ENCODE results near the gene PTPRO. TPM values are rescaled to one million over a fixed set of nuclear protein-coding genes. Genes with fewer than 3 reads are reported as not detected.

Gene PTPRO
- total RNA-seq, 4 donors from 2014 or later, result 0.26 to 0.81 (median 0.51) TPM

DNA sequence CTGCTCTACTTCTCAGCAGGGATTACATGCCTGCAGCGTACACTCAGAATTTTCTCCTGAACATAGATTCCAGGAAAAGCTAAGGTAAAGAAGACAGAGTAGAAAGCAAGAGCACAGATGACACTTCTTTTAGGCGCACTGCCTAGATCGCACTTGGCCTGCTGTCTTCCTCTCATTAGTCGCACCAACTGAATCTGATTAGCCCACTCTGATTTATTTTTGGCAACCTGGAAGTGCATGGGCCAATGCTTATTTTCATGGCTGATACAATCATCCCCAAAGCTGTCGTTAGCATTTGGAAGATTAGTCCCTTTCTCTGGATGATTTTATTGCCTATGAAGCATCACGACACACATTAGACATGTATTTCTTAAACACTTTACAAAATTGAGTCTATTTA lies 152.5 kb downstream of the PTPRO start:
- 79% methylated on average over 6 of the region's 6 CpGs for WGBS
- H3K27me3 ChIP-seq, result peaks cover 3% of the 10 kb centered on the region
- TF ChIP-seq, protein P1, sequence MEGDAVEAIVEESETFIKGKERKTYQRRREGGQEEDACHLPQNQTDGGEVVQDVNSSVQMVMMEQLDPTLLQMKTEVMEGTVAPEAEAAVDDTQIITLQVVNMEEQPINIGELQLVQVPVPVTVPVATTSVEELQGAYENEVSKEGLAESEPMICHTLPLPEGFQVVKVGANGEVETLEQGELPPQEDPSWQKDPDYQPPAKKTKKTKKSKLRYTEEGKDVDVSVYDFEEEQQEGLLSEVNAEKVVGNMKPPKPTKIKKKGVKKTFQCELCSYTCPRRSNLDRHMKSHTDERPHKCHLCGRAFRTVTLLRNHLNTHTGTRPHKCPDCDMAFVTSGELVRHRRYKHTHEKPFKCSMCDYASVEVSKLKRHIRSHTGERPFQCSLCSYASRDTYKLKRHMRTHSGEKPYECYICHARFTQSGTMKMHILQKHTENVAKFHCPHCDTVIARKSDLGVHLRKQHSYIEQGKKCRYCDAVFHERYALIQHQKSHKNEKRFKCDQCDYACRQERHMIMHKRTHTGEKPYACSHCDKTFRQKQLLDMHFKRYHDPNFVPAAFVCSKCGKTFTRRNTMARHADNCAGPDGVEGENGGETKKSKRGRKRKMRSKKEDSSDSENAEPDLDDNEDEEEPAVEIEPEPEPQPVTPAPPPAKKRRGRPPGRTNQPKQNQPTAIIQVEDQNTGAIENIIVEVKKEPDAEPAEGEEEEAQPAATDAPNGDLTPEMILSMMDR (IDR thresholded peaks at IDR 0.05), result no peak
- TF ChIP-seq POLR2A (IDR thresholded peaks at IDR 0.05), result no peak
- no peak for TF ChIP-seq POLR2AphosphoS5 (IDR thresholded peaks at IDR 0.05)
- no peak for TF ChIP-seq EP300 (IDR thresholded peaks at IDR 0.05)

DNA sequence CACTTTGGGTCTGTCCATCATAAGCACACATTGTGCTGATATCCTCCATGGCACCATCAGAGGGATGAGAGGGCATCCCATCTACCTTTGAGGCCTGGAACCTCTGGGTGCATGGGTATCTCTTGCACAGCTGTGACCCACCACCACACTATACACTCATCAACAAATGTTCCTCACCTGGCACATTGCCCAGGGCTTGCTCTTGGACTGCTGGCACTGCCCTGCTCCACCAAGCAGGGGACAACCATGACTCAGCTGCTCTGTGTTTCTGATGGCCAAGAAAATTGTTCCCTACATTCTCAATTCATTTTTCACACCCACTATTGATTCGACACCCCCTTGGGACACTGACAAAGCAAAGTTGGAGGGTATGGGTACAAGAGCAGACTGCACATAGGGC lies 155.5 kb downstream of the PTPRO start:
- no peaks in the 10 kb centered on the region for H3K36me3 ChIP-seq
- no peaks in the 10 kb centered on the region for H3K9me3 ChIP-seq
- H3K4me3 ChIP-seq, result no peak overlapping the region
- no peaks in the 10 kb centered on the region for H3K4me1 ChIP-seq
- peaks cover 5% of the 10 kb centered on the region for H3K27me3 ChIP-seq
- TF ChIP-seq POLR2A (IDR thresholded peaks at IDR 0.05), result no peak
- no peak for TF ChIP-seq EP300 (IDR thresholded peaks at IDR 0.05)
- TF ChIP-seq, protein P1 (IDR thresholded peaks at IDR 0.05), result no peak
- no peak for TF ChIP-seq POLR2AphosphoS5 (IDR thresholded peaks at IDR 0.05)
- WGBS, result 86% methylated on average over 1 of the region's 1 CpG
- H3K27ac ChIP-seq, result no peak overlapping the region
- no peak for DNase-seq (ENCODE audit: low spot score in 2 of 2)

More for the DNA sequence above, 152.5 kb downstream of the PTPRO start:
- Histone ChIP-seq H3K9me3 (no peaks in the 10 kb centered on the region), H3K36me3 (no peaks in the 10 kb centered on the region), H3K4me3 (no peak overlapping the region), H3K27ac (no peak overlapping the region), H3K4me1 (no peaks in the 10 kb centered on the region)
- no peak for DNase-seq (ENCODE audit: low spot score in 2 of 2)

DNA sequence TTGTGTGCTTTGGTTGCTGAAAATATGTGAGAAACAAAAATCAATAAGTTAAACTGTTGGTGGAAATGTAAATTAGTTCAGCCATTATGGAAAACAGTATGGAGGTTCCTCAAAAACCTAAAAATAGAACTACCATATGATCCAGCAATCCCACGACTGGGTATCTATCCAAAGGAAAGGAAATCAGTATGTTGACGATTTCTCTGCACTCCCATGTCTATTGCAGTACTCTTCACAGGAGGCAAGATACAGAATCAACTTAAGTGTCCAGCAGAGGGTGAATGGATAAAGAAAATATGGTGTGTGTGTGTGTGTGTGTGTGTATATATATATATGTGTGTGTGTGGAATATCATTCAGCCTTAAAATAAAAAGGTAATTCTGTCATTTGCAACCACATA lies 159.5 kb downstream of the PTPRO start:
- H3K27ac ChIP-seq, result no peak overlapping the region
- H3K36me3 ChIP-seq, result no peaks in the 10 kb centered on the region
- DNase-seq (ENCODE audit: low spot score in 2 of 2), result no peak
- TF ChIP-seq POLR2AphosphoS5 (IDR thresholded peaks at IDR 0.05) (no peak), EP300 (IDR thresholded peaks at IDR 0.05) (no peak), POLR2A (IDR thresholded peaks at IDR 0.05) (no peak)
- TF ChIP-seq, protein P1 (IDR thresholded peaks at IDR 0.05), result no peak
- 80% methylated on average over 2 of the region's 2 CpGs for WGBS
- peaks cover 5% of the 10 kb centered on the region for H3K27me3 ChIP-seq
- no peaks in the 10 kb centered on the region for H3K4me1 ChIP-seq
- H3K4me3 ChIP-seq, result no peak overlapping the region
- no peaks in the 10 kb centered on the region for H3K9me3 ChIP-seq

DNA sequence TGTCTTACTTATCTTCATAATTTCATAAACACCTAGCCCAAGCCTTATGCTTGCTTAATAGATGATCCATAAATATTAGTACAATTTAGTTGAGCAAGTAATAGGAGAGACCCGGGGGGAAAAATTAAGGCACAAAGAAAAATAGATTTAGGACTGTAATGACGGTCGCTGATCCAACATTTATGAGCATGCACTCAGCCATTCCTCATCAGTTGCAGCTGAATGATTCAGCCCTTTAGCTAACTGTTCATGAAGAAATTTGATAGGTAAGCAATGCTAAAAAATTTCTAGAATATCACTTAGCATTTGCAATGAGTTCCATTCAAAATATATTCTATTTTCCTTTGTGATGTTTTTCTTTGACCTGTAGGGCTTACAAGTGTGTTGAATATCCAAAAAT lies 163.2 kb downstream of the PTPRO start:
- TF ChIP-seq, protein P1 (IDR thresholded peaks at IDR 0.05), result no peak
- TF ChIP-seq EP300 (IDR thresholded peaks at IDR 0.05) (no peak), POLR2A (IDR thresholded peaks at IDR 0.05) (no peak), POLR2AphosphoS5 (IDR thresholded peaks at IDR 0.05) (no peak)
- 80% methylated on average over 3 of the region's 3 CpGs for WGBS
- H3K27me3 ChIP-seq, result no peaks in the 10 kb centered on the region
- H3K27ac ChIP-seq, result no peak overlapping the region
- H3K4me3 ChIP-seq, result no peak overlapping the region
- no peaks in the 10 kb centered on the region for H3K36me3 ChIP-seq
- DNase-seq (ENCODE audit: low spot score in 2 of 2), result no peak
- no peaks in the 10 kb centered on the region for H3K4me1 ChIP-seq
- H3K9me3 ChIP-seq, result no peaks in the 10 kb centered on the region

DNA sequence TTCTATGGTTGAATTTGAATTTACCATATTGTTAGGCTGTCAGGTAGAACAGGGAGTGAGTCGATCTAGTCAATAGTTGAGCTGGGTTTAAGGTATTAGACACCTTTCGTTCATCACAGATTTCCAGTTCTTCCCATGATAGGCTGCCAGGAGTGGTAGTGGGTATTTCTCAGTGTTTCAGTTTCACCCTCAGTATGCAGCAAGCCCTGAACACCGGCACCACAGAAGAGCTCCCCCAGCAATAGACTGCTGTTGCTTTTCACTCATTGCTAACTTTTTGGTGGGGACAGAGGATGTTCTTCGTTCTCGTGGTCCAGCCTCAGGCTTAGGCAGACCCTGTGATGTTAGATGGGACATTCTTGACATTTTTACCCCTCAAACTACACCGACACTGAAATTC lies 164.6 kb downstream of the PTPRO start:
- WGBS, result 71% methylated on average over 6 of the region's 6 CpGs

More for the DNA sequence above, 164.6 kb downstream of the PTPRO start:
- no peaks in the 10 kb centered on the region for H3K9me3 ChIP-seq
- no peak overlapping the region for H3K4me3 ChIP-seq
- H3K27me3 ChIP-seq, result no peaks in the 10 kb centered on the region
- H3K27ac ChIP-seq, result no peak overlapping the region
- TF ChIP-seq EP300 (IDR thresholded peaks at IDR 0.05), result no peak
- TF ChIP-seq, protein P1 (IDR thresholded peaks at IDR 0.05), result no peak
- TF ChIP-seq POLR2A (IDR thresholded peaks at IDR 0.05), result no peak
- TF ChIP-seq POLR2AphosphoS5 (IDR thresholded peaks at IDR 0.05), result no peak
- H3K36me3 ChIP-seq, result no peaks in the 10 kb centered on the region
- no peak for DNase-seq (ENCODE audit: low spot score in 2 of 2)
- no peaks in the 10 kb centered on the region for H3K4me1 ChIP-seq
